ENCODE data around the gene KCND3.
A peak's percentile ranks its signal among the peaks of the same experiment; 100 is the strongest.
"Not testable (repeated sequence)": the region's sequence is repeated elsewhere in the genome, so short reads cannot be mapped to it uniquely, and the experiment has no call there.

The KCND3 gene

GRCh38 chr1:111812306-111812705 is 177.2 kb downstream of the KCND3 start:
- DNase-seq (ENCODE audit: low spot score), result no peak

GRCh38 chr1:111811891-111812290 is 177.6 kb downstream of the KCND3 start:
- no peak for DNase-seq (ENCODE audit: low spot score)

- DNase-seq (ENCODE audit: low spot score), result no peak
Measured at GRCh38 chr1:111805251-111805650, 184.2 kb downstream of the KCND3 start.

- no peak for DNase-seq (ENCODE audit: low spot score)
Measured at GRCh38 chr1:111804776-111805175, 184.7 kb downstream of the KCND3 start.

GRCh38 chr1:111803951-111804350 is 185.5 kb downstream of the KCND3 start:
- no peak for DNase-seq (ENCODE audit: low spot score)

GRCh38 chr1:111802984-111803383 is 186.5 kb downstream of the KCND3 start:
- no peak for DNase-seq (ENCODE audit: low spot score)

GRCh38 chr1:111802110-111802509 is 187.4 kb downstream of the KCND3 start:
- DNase-seq (ENCODE audit: low spot score), result peak; percentile 5

GRCh38 chr1:111801071-111801850 is 188.2 kb downstream of the KCND3 start:
- DNase-seq (ENCODE audit: low spot score), result no peak

GRCh38 chr1:111799722-111800121 is 189.7 kb downstream of the KCND3 start:
- not testable (repeated sequence) for DNase-seq (ENCODE audit: low spot score)

- DNase-seq (ENCODE audit: low spot score), result no peak
Measured at GRCh38 chr1:111798580-111798979, 190.9 kb downstream of the KCND3 start.

- no peak for DNase-seq (ENCODE audit: low spot score)
Measured at GRCh38 chr1:111795401-111795800, 194.1 kb downstream of the KCND3 start.

GRCh38 chr1:111793923-111794322 is 195.5 kb downstream of the KCND3 start:
- DNase-seq (ENCODE audit: low spot score), result no peak

- DNase-seq (ENCODE audit: low spot score), result no peak
Measured at GRCh38 chr1:111792249-111792648, 197.2 kb downstream of the KCND3 start.

- no peak for DNase-seq (ENCODE audit: low spot score)
Measured at GRCh38 chr1:111791776-111792175, 197.7 kb downstream of the KCND3 start.

- DNase-seq (ENCODE audit: low spot score), result no peak
Measured at GRCh38 chr1:111789666-111790316, 199.7 kb downstream of the KCND3 start.

- DNase-seq (ENCODE audit: low spot score), result no peak
Measured at GRCh38 chr1:111789142-111789541, 200.3 kb downstream of the KCND3 start.

- DNase-seq (ENCODE audit: low spot score), result no peak
Measured at GRCh38 chr1:111786669-111787207, 202.7 kb downstream of the KCND3 start.

- no peak for DNase-seq (ENCODE audit: low spot score)
Measured at GRCh38 chr1:111784273-111784901, 205.1 kb downstream of the KCND3 start.

- DNase-seq (ENCODE audit: low spot score), result no peak
Measured at GRCh38 chr1:111779546-111779945, 209.9 kb downstream of the KCND3 start.

GRCh38 chr1:111778541-111779051 is 210.9 kb downstream of the KCND3 start:
- no peak for DNase-seq (ENCODE audit: low spot score)

- no peak for DNase-seq (ENCODE audit: low spot score)
Measured at GRCh38 chr1:111778066-111778465, 211.4 kb downstream of the KCND3 start.

GRCh38 chr1:111777301-111777700 is 212.2 kb downstream of the KCND3 start:
- no peak for DNase-seq (ENCODE audit: low spot score)

GRCh38 chr1:111776861-111777260 is 212.6 kb downstream of the KCND3 start:
- no peak for DNase-seq (ENCODE audit: low spot score)

All from NAMALWA (cell line).